ENCODE data around the gene LAT. TPM values are rescaled to one million over a fixed set of nuclear protein-coding genes. Genes with fewer than 3 reads are reported as not detected.

Gene LAT
- total and polyA plus RNA-seq, 2 donors (not counting 3 experiments of a cell fraction or from before 2014, with no cell fraction given): 4.5 to 5.9 TPM

- no TSS peak for BruUV-seq (replicated peaks)
- no peak for FAIRE-seq
- Histone ChIP-seq H3K4me1 (ENCODE audit: control insufficient read depth, extremely low read depth, insufficient read depth, low read length) (no peaks in the 10 kb centered on the region), H3K36me3 (ENCODE audit: control insufficient read depth in 2 of 2, extremely low read depth in 1 of 2, insufficient read depth in 2 of 2, low read length in 2 of 2) (no peaks in the 10 kb centered on the region), H3K9me1 (replicated peaks; ENCODE audit: control insufficient read depth, extremely low read depth, insufficient read depth, low read length) (no peaks in the 10 kb centered on the region), H3K9ac (replicated peaks; ENCODE audit: extremely low read depth, insufficient read depth, low read length) (no peak overlapping the region), H3K4me3 (replicated peaks in 1 of 3; ENCODE audit: insufficient read depth in 1 of 3, low read depth in 1 of 3, low read length in 3 of 3) (no peak overlapping the region), H3K79me2 (ENCODE audit: control insufficient read depth, insufficient read depth, low read length) (no peaks in the 10 kb centered on the region), H2AFZ (ENCODE audit: low read depth, low read length) (no peak overlapping the region), H3K9me3 (replicated peaks; ENCODE audit: control insufficient read depth, insufficient read depth, low read length) (no peaks in the 10 kb centered on the region), H3K27ac (ENCODE audit: insufficient read depth, low read depth, low read length) (no peak overlapping the region), H4K20me1 (replicated peaks; ENCODE audit: control insufficient read depth, extremely low read depth, insufficient read depth, low read length) (no peaks in the 10 kb centered on the region), H3K4me2 (ENCODE audit: insufficient read depth, low read length) (no peak overlapping the region), H3K27me3 (ENCODE audit: control insufficient read depth in 2 of 2, insufficient read depth in 2 of 2, low read length in 2 of 2) (no peaks in the 10 kb centered on the region)
- intact Hi-C loops (cut with micrococcal nuclease): no loop called here
- ChIA-PET CTCF (interaction anchor here (1.2 to 1.4 kb wide), 2 partner anchors 9 to 16 kb away, joined by 3 read pairs; no protein-coding TSS in a partner anchor), POLR2A (no interaction called here)
- no peak for DNase-seq (ENCODE audit: low read depth, low spot score)
- dilution Hi-C loops (cut with MboI; ENCODE audit: extremely low pct_ligation_motif_present, low sequenced_read_pairs): no loop called here
- no peak for TF ChIP-seq EZH2 (IDR thresholded peaks at IDR 0.05; ENCODE audit: borderline replicate concordance, low read depth, low read length, severe bottlenecking)
Observed at GRCh38 chr16:29011112-29011511, 26.3 kb downstream of the LAT start.

DNA sequence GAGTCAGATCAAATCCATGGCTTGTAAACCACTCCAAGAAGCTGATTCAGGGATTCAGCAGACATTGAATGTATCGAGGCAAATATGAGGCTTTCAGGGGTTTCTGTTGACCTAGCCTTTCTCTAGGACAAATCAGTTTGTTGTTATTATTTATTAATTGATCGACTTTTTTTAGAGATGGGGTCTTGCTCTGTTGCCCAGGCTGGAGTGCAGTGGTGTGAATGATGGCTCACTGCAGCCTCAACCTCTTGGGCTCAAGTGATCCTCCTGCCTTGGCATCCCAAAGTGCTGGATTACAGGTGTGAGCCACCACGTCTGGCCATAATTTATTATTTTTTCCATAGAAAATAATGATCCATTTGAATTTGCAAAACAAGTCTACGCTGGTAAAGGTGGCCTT lies 27.0 kb downstream of the LAT start:
- FAIRE-seq (no peak), DNase-seq (ENCODE audit: low read depth, low spot score) (no peak)
- H2AFZ ChIP-seq (ENCODE audit: low read depth, low read length): no peak overlapping the region
- CTCF ChIA-PET: interaction anchor here (1.2 kb wide), 1 partner anchor 9 kb away, joined by 3 read pairs; no protein-coding TSS in a partner anchor
- no peaks in the 10 kb centered on the region for H3K9me1 ChIP-seq (replicated peaks; ENCODE audit: control insufficient read depth, extremely low read depth, insufficient read depth, low read length)
- no peak overlapping the region for H3K4me3 ChIP-seq (replicated peaks in 1 of 3; ENCODE audit: insufficient read depth in 1 of 3, low read depth in 1 of 3, low read length in 3 of 3)
- no peaks in the 10 kb centered on the region for H3K27me3 ChIP-seq (ENCODE audit: control insufficient read depth in 2 of 2, insufficient read depth in 2 of 2, low read length in 2 of 2)
- H3K9ac ChIP-seq (replicated peaks; ENCODE audit: extremely low read depth, insufficient read depth, low read length): no peak overlapping the region
- POLR2A ChIA-PET: no interaction called here
- TF ChIP-seq MAX (IDR thresholded peaks at IDR 0.05; ENCODE audit: insufficient read depth, insufficient read length) (no peak), JUN (IDR thresholded peaks at IDR 0.05; ENCODE audit: borderline replicate concordance, insufficient read depth, insufficient read length, low read depth) (no peak), CTCF (IDR thresholded peaks at IDR 0.05; ENCODE audit: extremely low read depth in 1 of 2, insufficient read depth in 1 of 2, low read depth in 1 of 2, low read length in 2 of 2) (no peak), POLR2AphosphoS5 (IDR thresholded peaks at IDR 0.05; ENCODE audit: insufficient read depth, low read depth, low read length) (no peak), FOS (IDR thresholded peaks at IDR 0.05; ENCODE audit: borderline replicate concordance, insufficient read depth, low read length) (no peak), MYC (IDR thresholded peaks at IDR 0.05; ENCODE audit: low read depth, low read length) (no peak), POLR2A (IDR thresholded peaks at IDR 0.05; ENCODE audit: low read depth, low read length) (no peak), EZH2 (IDR thresholded peaks at IDR 0.05; ENCODE audit: borderline replicate concordance, low read depth, low read length, severe bottlenecking) (no peak), GATA2 (IDR thresholded peaks at IDR 0.05; ENCODE audit: insufficient read depth, insufficient read length, low read depth, low read length) (no peak)
- no peaks in the 10 kb centered on the region for H4K20me1 ChIP-seq (replicated peaks; ENCODE audit: control insufficient read depth, extremely low read depth, insufficient read depth, low read length)
- no peaks in the 10 kb centered on the region for H3K4me1 ChIP-seq (ENCODE audit: control insufficient read depth, extremely low read depth, insufficient read depth, low read length)
- no peaks in the 10 kb centered on the region for H3K36me3 ChIP-seq (ENCODE audit: control insufficient read depth in 2 of 2, extremely low read depth in 1 of 2, insufficient read depth in 2 of 2, low read length in 2 of 2)
- dilution Hi-C loops (cut with MboI; ENCODE audit: extremely low pct_ligation_motif_present, low sequenced_read_pairs): no loop called here
- no peaks in the 10 kb centered on the region for H3K79me2 ChIP-seq (ENCODE audit: control insufficient read depth, insufficient read depth, low read length)
- H3K9me3 ChIP-seq (replicated peaks; ENCODE audit: control insufficient read depth, insufficient read depth, low read length): no peaks in the 10 kb centered on the region
- H3K27ac ChIP-seq (ENCODE audit: insufficient read depth, low read depth, low read length): no peak overlapping the region
- H3K4me2 ChIP-seq (ENCODE audit: insufficient read depth, low read length): no peak overlapping the region
- no TSS peak for BruUV-seq (replicated peaks)
- intact Hi-C loops (cut with micrococcal nuclease): no loop called here
